ENCODE results near the gene CD163L1.
A peak's percentile ranks its signal among the peaks of the same experiment; 100 is the strongest.

The CD163L1 gene

GRCh38 chr12:7375145-7375543, 68.8 kb downstream of the CD163L1 start:
- H3K9ac ChIP-seq (ENCODE audit: low read length): no peak overlapping the region
- TF ChIP-seq EZH2 (optimal IDR thresholded peaks at IDR 0.05; ENCODE audit: low read depth, low read length) (no peak), EZH2phosphoT487 (IDR thresholded peaks at IDR 0.05; ENCODE audit: low read length) (no peak), CTCF (IDR thresholded peaks at IDR 0.05; ENCODE audit: low read length) (no peak)
- no peaks in the 10 kb centered on the region for H3K27me3 ChIP-seq (replicated peaks; ENCODE audit: insufficient read depth, low read length)
- H3K4me1 ChIP-seq (ENCODE audit: low read length): no peaks in the 10 kb centered on the region
- no peaks in the 10 kb centered on the region for H3K9me2 ChIP-seq (replicated peaks; ENCODE audit: insufficient read depth, low read length)
- no peak overlapping the region for H3K4me3 ChIP-seq (ENCODE audit: low read length)
- H3K4me2 ChIP-seq (ENCODE audit: low read depth, low read length): no peak overlapping the region
- H3K9me3 ChIP-seq (replicated peaks; ENCODE audit: insufficient read depth, low read length): no peaks in the 10 kb centered on the region
- H2AFZ ChIP-seq (ENCODE audit: low read length): no peak overlapping the region
- no peaks in the 10 kb centered on the region for H4K20me1 ChIP-seq (ENCODE audit: insufficient read depth, low read length)
- DNase-seq: no peak
- H3K36me3 ChIP-seq (replicated peaks; ENCODE audit: insufficient read depth, low read length): no peaks in the 10 kb centered on the region
- H3K27ac ChIP-seq (ENCODE audit: low read length): no peak overlapping the region
- no peaks in the 10 kb centered on the region for H3K79me2 ChIP-seq (ENCODE audit: low read length)
- no peaks in the 10 kb centered on the region for H3F3A ChIP-seq (ENCODE audit: insufficient read depth, low read length)

- Histone ChIP-seq H4K20me1 (ENCODE audit: insufficient read depth, low read length) (no peaks in the 10 kb centered on the region), H3K9ac (ENCODE audit: low read length) (no peak overlapping the region), H3K27me3 (replicated peaks; ENCODE audit: insufficient read depth, low read length) (no peaks in the 10 kb centered on the region), H3K27ac (ENCODE audit: low read length) (no peak overlapping the region), H3K79me2 (ENCODE audit: low read length) (no peaks in the 10 kb centered on the region), H3K36me3 (replicated peaks; ENCODE audit: insufficient read depth, low read length) (no peaks in the 10 kb centered on the region), H3F3A (ENCODE audit: insufficient read depth, low read length) (no peaks in the 10 kb centered on the region), H3K4me3 (ENCODE audit: low read length) (no peak overlapping the region), H3K4me1 (ENCODE audit: low read length) (no peaks in the 10 kb centered on the region), H3K9me2 (replicated peaks; ENCODE audit: insufficient read depth, low read length) (no peaks in the 10 kb centered on the region), H3K9me3 (replicated peaks; ENCODE audit: insufficient read depth, low read length) (no peaks in the 10 kb centered on the region), H2AFZ (ENCODE audit: low read length) (no peak overlapping the region), H3K4me2 (ENCODE audit: low read depth, low read length) (no peak overlapping the region)
- TF ChIP-seq CTCF (IDR thresholded peaks at IDR 0.05; ENCODE audit: low read length): peak; percentile 55
- no peak for TF ChIP-seq EZH2 (optimal IDR thresholded peaks at IDR 0.05; ENCODE audit: low read depth, low read length)
- DNase-seq: peak; percentile 48
Measured at GRCh38 chr12:7374423-7375144, 69.4 kb downstream of the CD163L1 start.

GRCh38 chr12:7373226-7373625, 70.7 kb downstream of the CD163L1 start:
- Histone ChIP-seq H4K20me1 (ENCODE audit: insufficient read depth, low read length) (no peaks in the 10 kb centered on the region), H3K9ac (ENCODE audit: low read length) (no peak overlapping the region), H3K79me2 (ENCODE audit: low read length) (no peaks in the 10 kb centered on the region), H3K36me3 (replicated peaks; ENCODE audit: insufficient read depth, low read length) (no peaks in the 10 kb centered on the region), H3K4me1 (ENCODE audit: low read length) (no peaks in the 10 kb centered on the region), H3K4me2 (ENCODE audit: low read depth, low read length) (no peak overlapping the region), H2AFZ (ENCODE audit: low read length) (no peak overlapping the region), H3K27me3 (replicated peaks; ENCODE audit: insufficient read depth, low read length) (no peaks in the 10 kb centered on the region), H3K9me2 (replicated peaks; ENCODE audit: insufficient read depth, low read length) (no peaks in the 10 kb centered on the region), H3K9me3 (replicated peaks; ENCODE audit: insufficient read depth, low read length) (no peaks in the 10 kb centered on the region), H3K27ac (ENCODE audit: low read length) (no peak overlapping the region), H3K4me3 (ENCODE audit: low read length) (no peak overlapping the region), H3F3A (ENCODE audit: insufficient read depth, low read length) (no peaks in the 10 kb centered on the region)
- no peak for TF ChIP-seq EZH2 (optimal IDR thresholded peaks at IDR 0.05; ENCODE audit: low read depth, low read length)
- no peak for TF ChIP-seq CTCF (IDR thresholded peaks at IDR 0.05; ENCODE audit: low read length)
- no peak for TF ChIP-seq EZH2phosphoT487 (IDR thresholded peaks at IDR 0.05; ENCODE audit: low read length)
- DNase-seq: no peak
